GM04503 (cell line): Measurements from ENCODE around the gene ASTN2.

ENCODE experiments used
- DNase-seq: peaks from one replicate; pipeline ENCODE4 v3.0.0-alpha.2; 2012; ENCODE audit warnings: low read depth

ASTN2 gene, protein sequence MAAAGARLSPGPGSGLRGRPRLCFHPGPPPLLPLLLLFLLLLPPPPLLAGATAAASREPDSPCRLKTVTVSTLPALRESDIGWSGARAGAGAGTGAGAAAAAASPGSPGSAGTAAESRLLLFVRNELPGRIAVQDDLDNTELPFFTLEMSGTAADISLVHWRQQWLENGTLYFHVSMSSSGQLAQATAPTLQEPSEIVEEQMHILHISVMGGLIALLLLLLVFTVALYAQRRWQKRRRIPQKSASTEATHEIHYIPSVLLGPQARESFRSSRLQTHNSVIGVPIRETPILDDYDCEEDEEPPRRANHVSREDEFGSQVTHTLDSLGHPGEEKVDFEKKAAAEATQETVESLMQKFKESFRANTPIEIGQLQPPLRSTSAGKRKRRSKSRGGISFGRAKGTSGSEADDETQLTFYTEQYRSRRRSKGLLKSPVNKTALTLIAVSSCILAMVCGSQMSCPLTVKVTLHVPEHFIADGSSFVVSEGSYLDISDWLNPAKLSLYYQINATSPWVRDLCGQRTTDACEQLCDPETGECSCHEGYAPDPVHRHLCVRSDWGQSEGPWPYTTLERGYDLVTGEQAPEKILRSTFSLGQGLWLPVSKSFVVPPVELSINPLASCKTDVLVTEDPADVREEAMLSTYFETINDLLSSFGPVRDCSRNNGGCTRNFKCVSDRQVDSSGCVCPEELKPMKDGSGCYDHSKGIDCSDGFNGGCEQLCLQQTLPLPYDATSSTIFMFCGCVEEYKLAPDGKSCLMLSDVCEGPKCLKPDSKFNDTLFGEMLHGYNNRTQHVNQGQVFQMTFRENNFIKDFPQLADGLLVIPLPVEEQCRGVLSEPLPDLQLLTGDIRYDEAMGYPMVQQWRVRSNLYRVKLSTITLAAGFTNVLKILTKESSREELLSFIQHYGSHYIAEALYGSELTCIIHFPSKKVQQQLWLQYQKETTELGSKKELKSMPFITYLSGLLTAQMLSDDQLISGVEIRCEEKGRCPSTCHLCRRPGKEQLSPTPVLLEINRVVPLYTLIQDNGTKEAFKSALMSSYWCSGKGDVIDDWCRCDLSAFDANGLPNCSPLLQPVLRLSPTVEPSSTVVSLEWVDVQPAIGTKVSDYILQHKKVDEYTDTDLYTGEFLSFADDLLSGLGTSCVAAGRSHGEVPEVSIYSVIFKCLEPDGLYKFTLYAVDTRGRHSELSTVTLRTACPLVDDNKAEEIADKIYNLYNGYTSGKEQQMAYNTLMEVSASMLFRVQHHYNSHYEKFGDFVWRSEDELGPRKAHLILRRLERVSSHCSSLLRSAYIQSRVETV (N-terminal part only)

GRCh38 chr9:117414906-117415331, at the start of gene ASTN2:
ASTN2 (minus strand) TSS chr9:117415057; CDS start chr9:117414938, 119 bp downstream.
- no peak for DNase-seq

GRCh38 chr9:117462861-117463260, 48.0 kb upstream of the ASTN2 start:
- no peak for DNase-seq

GRCh38 chr9:117461386-117461785, 46.5 kb upstream of the ASTN2 start:
- no peak for DNase-seq

- no peak for DNase-seq
Observed at GRCh38 chr9:117460743-117461142, 45.9 kb upstream of the ASTN2 start.

DNA sequence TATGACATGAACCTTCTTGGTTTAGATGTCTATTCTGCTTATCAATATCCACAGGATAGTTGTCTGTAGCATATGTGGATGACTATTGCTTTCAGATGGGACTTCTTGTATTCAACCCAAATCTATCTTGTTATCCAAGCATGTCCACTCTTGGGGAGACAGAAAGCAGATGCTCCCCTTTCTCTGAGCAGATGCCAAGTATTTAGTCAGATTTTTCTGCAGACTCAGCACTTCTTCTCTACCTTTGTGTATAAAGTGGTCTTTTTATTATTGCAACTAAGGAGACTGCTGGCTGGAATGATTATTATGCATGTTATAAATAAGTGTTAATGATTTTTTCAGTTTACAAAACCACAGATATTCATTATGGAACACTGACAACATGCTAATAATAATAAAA, 45.1 kb upstream of the ASTN2 start:
- no peak for DNase-seq

- no peak for DNase-seq
Observed at GRCh38 chr9:117458066-117458465, 43.2 kb upstream of the ASTN2 start.

GRCh38 chr9:117454711-117455110, 39.9 kb upstream of the ASTN2 start:
- DNase-seq, result no peak

- no peak for DNase-seq
Observed at GRCh38 chr9:117453737-117454136, 38.9 kb upstream of the ASTN2 start.

GRCh38 chr9:117451311-117451710, 36.5 kb upstream of the ASTN2 start:
- DNase-seq, result no peak

- no peak for DNase-seq
Observed at GRCh38 chr9:117448066-117448465, 33.2 kb upstream of the ASTN2 start.

GRCh38 chr9:117445631-117446030, 30.8 kb upstream of the ASTN2 start:
- DNase-seq, result no peak

DNA sequence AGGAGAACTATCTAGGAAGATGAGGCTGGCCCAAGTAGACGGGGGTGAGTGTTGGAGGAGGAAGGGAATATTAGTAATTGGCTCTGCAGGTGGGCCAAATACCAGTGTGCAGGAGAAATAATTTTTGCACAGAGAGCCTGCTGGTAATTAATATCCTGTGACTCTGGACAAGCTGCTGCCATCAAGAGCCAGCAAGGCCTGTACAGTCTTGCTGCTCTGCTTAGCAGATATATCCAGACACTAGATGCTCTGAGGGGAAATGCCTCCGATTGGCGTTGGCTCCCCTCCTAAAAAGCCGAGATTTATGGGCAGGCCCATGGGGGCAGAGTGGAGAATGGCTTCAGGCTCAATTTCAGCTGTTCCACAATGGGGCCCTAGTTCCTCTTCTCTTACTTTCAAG, 29.6 kb upstream of the ASTN2 start:
- DNase-seq, result no peak

DNA sequence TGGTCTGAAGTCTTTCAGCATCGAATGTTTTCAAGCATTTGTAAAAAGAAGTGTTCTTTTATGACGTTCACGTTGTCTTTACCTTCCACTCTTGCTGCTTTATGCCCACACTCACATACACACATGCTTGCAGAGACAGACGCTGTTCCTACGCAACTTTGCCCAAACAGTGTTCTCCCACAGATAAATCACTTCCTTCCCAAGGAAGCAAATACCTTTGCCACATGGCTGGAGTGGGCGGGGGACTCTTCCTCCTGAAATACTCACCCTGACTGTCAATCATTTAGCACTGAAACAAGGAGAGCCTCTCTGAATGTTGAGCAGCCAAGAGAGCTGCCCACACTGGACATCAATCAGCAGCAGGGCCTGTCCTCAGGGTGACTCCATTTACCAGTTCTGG, 22.4 kb upstream of the ASTN2 start:
- no peak for DNase-seq

DNA sequence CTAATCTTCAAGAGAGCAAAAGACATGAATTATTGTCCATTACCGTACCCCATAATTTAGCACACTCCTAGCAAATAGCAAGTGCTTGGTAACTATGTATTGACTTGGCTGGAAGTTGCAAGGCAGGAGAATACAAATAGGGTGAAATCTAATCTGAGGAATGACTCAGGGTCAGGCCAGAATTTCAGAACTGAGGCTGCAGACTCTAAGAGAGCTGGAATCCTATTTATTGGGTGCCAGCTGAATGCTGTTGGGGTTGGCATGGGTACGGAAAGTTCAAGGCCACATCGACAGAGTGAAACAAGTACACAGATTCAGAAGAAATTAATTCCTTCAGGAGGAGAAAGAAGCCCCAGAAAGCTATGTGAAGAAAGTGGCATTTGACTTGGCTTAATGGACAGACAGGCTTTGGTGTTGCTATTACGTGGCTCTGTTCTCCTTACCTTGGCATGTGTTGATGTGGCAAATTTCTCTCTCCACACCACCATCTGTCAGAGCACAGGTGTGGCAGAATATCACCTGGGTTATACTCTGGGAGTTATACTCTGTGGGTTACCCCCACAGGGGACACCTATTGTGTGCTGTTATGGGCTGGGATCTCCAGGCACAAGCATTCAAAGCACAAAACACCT, 20.9 kb upstream of the ASTN2 start:
- no peak for DNase-seq

GRCh38 chr9:117434566-117434965, 19.7 kb upstream of the ASTN2 start:
- no peak for DNase-seq

DNA sequence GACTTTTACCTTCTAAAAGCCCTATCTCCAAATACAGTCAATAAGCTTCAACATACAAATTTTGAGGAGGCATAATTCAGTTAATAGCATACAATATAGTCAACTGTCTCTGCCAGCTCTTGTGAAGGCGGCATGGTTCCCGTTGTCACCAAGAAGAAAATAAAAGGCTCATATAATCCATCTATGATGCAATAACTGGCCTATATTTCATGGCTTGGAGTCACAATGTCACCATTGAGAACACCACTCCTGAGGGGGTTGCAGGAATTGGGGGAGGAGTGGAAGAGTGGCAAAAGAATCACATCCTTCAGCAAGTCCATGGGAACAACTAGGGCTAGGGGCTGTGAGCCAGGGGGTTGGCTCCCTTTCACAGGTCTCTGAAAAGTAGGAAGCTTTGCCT, 16.0 kb upstream of the ASTN2 start:
- DNase-seq, result no peak

- DNase-seq, result no peak
Observed at GRCh38 chr9:117427357-117427913, 12.6 kb upstream of the ASTN2 start.

- DNase-seq, result no peak
Observed at GRCh38 chr9:117425566-117425965, 10.7 kb upstream of the ASTN2 start.

GRCh38 chr9:117424291-117424690, 9.4 kb upstream of the ASTN2 start:
- no peak for DNase-seq

DNA sequence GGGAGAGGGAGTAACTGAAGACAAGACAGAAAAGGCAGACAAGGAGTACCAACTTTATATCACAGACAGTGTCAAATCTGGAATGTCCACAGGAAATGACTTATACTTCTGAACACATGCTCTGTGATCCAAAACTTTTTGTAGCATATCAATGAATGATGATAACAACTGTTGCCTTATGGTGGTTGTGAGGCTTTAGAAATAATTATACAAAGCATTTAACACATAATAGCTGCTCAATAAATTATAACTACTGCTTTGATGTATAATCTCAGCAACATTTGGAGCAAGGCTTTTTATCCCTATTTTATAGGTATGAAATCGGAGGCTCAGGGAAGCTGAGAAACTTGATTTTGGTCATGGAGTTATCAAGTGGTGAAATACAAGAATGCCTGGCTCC, 3.3 kb upstream of the ASTN2 start:
- DNase-seq, result no peak

GRCh38 chr9:117416856-117417255, 2.0 kb upstream of the ASTN2 start:
- no peak for DNase-seq
